A549 (cell line): Measurements from ENCODE around the gene CCDC60. TPM values are rescaled to one million over a fixed set of nuclear protein-coding genes. Genes with fewer than 3 reads are reported as not detected.

Source experiments
- ATAC-seq, 2 experiments: fragments of 200-7000 bp in 1 of 2; fragments of >200 bp in 1 of 2; cut with Nextera tagmentation in 1 of 2; cut with Tn5 transposase in 1 of 2; 3 replicates each; pipeline versions ENCODE4 v1.8.0 to v1.9.1; 2018 to 2020; ENCODE audit warnings: mild to moderate bottlenecking in 1 of 2, moderate library complexity in 1 of 2
- CTCF ChIA-PET: fragments of 300-600 bp; sonication (Branson Sonifier 250); formaldehyde crosslinking; extraction: SDS; loops from one replicate; lab custom pipeline; 2021; ENCODE audit warnings: antibody characterized with exemption, inconsistent platforms; lab: Yijun Ruan, JAX
- POLR2A ChIA-PET: fragments of 350-600 bp; formaldehyde crosslinking; extraction: SDS; loops from one replicate; lab custom pipeline; 2021; ENCODE audit warnings: antibody characterized with exemption, inconsistent platforms; lab: Yijun Ruan, JAX
- DNase-seq, 2 experiments: peaks; one replicate each; pipeline versions ENCODE4 v3.0.0 to v3.0.0-alpha.2; 2011 to 2016; ENCODE audit warnings: low read depth in 1 of 2, low spot score in 1 of 2
- FAIRE-seq: peaks from 2 replicates; lab custom pipeline; 2011; peaks lifted over from hg19 to GRCh38; lab: Jason Lieb, UNC
- H3K27ac ChIP-seq, 2 experiments: fragments of >200 bp; sonication (Bioruptor Twin); formaldehyde crosslinking; 3 replicates each; pipeline ENCODE4 v1.5.1; 2016 to 2017
- H3K4me1 ChIP-seq: fragments of >200 bp; sonication (Bioruptor Twin); formaldehyde crosslinking; 3 replicates; pipeline ENCODE4 v1.6.1; 2016
- H3K4me2 ChIP-seq: fragments of >200 bp; sonication (Bioruptor Twin); formaldehyde crosslinking; 3 replicates; pipeline ENCODE4 v1.6.1; 2016
- H3K4me3 ChIP-seq: fragments of >200 bp; sonication (Bioruptor Twin); formaldehyde crosslinking; 3 replicates; pipeline ENCODE4 v1.5.1; 2016
- H3K9me3 ChIP-seq: fragments of >200 bp; sonication (Bioruptor Twin); formaldehyde crosslinking; 3 replicates; pipeline ENCODE4 v1.6.1; 2016
- CEBPB ChIP-seq, 2 experiments: fragments of >200 bp in 1 of 2; sonication (Bioruptor Twin) in 1 of 2; formaldehyde crosslinking in 1 of 2; IDR thresholded peaks; 2 replicates each; pipeline ENCODE4 v1.6.1; 2012 to 2016
- CHD4 ChIP-seq: fragments of 200-600 bp; sonication (generic); IDR thresholded peaks from 2 replicates; pipeline ENCODE4 v1.6.1; 2016; ENCODE audit warnings: antibody characterized with exemption, mild to moderate bottlenecking, borderline replicate concordance
- CTCF ChIP-seq: fragments of >200 bp; sonication (Bioruptor Twin); formaldehyde crosslinking; IDR thresholded peaks from 3 replicates; pipeline ENCODE4 v1.5.1; 2016
- EHF ChIP-seq: fragments of 250-450 bp; sonication (Bioruptor Pico); IDR thresholded peaks from 2 replicates; pipeline ENCODE4 v1.5.0; 2020; ENCODE audit warnings: mild to moderate bottlenecking
- ELK1 ChIP-seq: fragments of 150-350 bp; IDR thresholded peaks from 2 replicates; pipeline ENCODE4 v1.6.1; 2014; ENCODE audit warnings: low read depth, mild to moderate bottlenecking, low read length
- ESRRA ChIP-seq: fragments of 150-350 bp; IDR thresholded peaks from 2 replicates; pipeline ENCODE4 v1.6.1; 2014; ENCODE audit warnings: mild to moderate bottlenecking, low read length, borderline replicate concordance
- FOSB ChIP-seq: fragments of 250-450 bp; sonication (Bioruptor Pico); IDR thresholded peaks from 2 replicates; pipeline ENCODE4 v1.5.0; 2020; ENCODE audit warnings: mild to moderate bottlenecking, moderate library complexity
- FOSL2 ChIP-seq, 2 experiments: fragments of 450-650 bp in 1 of 2; fragments of >200 bp in 1 of 2; sonication (Bioruptor Twin) in 1 of 2; formaldehyde crosslinking; IDR thresholded peaks; 2 replicates each; pipeline versions ENCODE4 v1.5.0 to v1.6.1; 2016 to 2020; ENCODE audit warnings: mild to moderate bottlenecking in 1 of 2, moderate library complexity in 1 of 2
- FOXS1 ChIP-seq: fragments of 250-450 bp; sonication (Bioruptor Pico); IDR thresholded peaks from 2 replicates; pipeline ENCODE4 v1.5.0; 2020; ENCODE audit warnings: mild to moderate bottlenecking, moderate library complexity
- GATA3 ChIP-seq: IDR thresholded peaks from 2 replicates; pipeline ENCODE4 v1.6.1; 2012; ENCODE audit warnings: borderline replicate concordance
- HMGXB4 ChIP-seq: fragments of 250-450 bp; sonication (Bioruptor Pico); IDR thresholded peaks from 2 replicates; pipeline ENCODE4 v1.5.0; 2021; ENCODE audit warnings: mild to moderate bottlenecking, moderate library complexity, borderline replicate concordance
- JUN ChIP-seq, 2 experiments: fragments of >200 bp; sonication (Bioruptor Twin); formaldehyde crosslinking; IDR thresholded peaks; 2 replicates in 1 of 2; 3 replicates in 1 of 2; pipeline ENCODE4 v1.6.1; 2016 to 2017
- MAZ ChIP-seq: fragments of 150-350 bp; IDR thresholded peaks from 2 replicates; pipeline ENCODE4 v1.6.1; 2014; ENCODE audit warnings: antibody characterized with exemption, low read depth, low read length, borderline replicate concordance
- NPAS2 ChIP-seq: fragments of 250-450 bp; sonication (Bioruptor Pico); IDR thresholded peaks from 2 replicates; pipeline ENCODE4 v1.8.0; 2022; ENCODE audit warnings: mild to moderate bottlenecking, moderate library complexity, borderline replicate concordance
- RAD21 ChIP-seq, 2 experiments: fragments of >200 bp in 1 of 2; sonication (Bioruptor Twin) in 1 of 2; formaldehyde crosslinking in 1 of 2; IDR thresholded peaks in 1 of 2; conservative IDR thresholded peaks in 1 of 2; 2 replicates in 1 of 2; 3 replicates in 1 of 2; pipeline ENCODE4 v1.6.1; 2012 to 2018; ENCODE audit warnings: inconsistent platforms in 1 of 2
- RARB ChIP-seq: fragments of 250-450 bp; sonication (Bioruptor Pico); IDR thresholded peaks from 2 replicates; pipeline ENCODE4 v1.8.0; 2021; ENCODE audit warnings: mild to moderate bottlenecking, moderate library complexity
- TP53 ChIP-seq: fragments of 250-450 bp; sonication (Bioruptor Pico); IDR thresholded peaks from 2 replicates; pipeline ENCODE4 v1.5.0; 2021; ENCODE audit warnings: mild to moderate bottlenecking, moderate library complexity
- USF2 ChIP-seq: fragments of 450-650 bp; IDR thresholded peaks from 2 replicates; pipeline ENCODE4 v1.6.1; 2014; ENCODE audit warnings: antibody characterized with exemption
- ZC3H11A ChIP-seq: fragments of 450-650 bp; IDR thresholded peaks from 2 replicates; pipeline ENCODE4 v1.6.1; 2014; ENCODE audit warnings: antibody characterized with exemption, mild to moderate bottlenecking
- ZNF302 ChIP-seq: fragments of 250-450 bp; sonication (Bioruptor Pico); IDR thresholded peaks from 2 replicates; pipeline ENCODE4 v1.9.0; 2021; ENCODE audit warnings: inconsistent platforms, mild to moderate bottlenecking, moderate library complexity
- WGBS: methylation state at CpG from one replicate; pipeline ENCODE4 v1.1.6; 2017; ENCODE audit errors: missing lambda C conversion rate; 5-methylcytosine and 5-hydroxymethylcytosine counted together
- polyA plus RNA-seq, 4 experiments: library from polyadenylated mRNA; depleted of rRNA in 3 of 4; stranded (reverse); fragments of >200 nt; fragmentation: RNase III in 1 of 4; extraction: RNeasy Plus Mini Kit Qiagen cat#74134 plus additional on column Dnase treatment in 1 of 4; gene quantifications; 2 replicates in 3 of 4; 3 replicates in 1 of 4; pipeline ENCODE4 v1.2.3, GENCODE V29; 2011 to 2017

CCDC60 gene
- polyA plus RNA-seq, 2 of the 4 experiments (the other 2 are of a cell fraction): 0.09 TPM; not detected in 1

GRCh38 chr12:119325813-119326212, 8.7 kb upstream of the CCDC60 start (continued):
- TF ChIP-seq RARB: no peak

- DNase-seq: no peak
- no peaks in the 10 kb centered on the region for H3K4me1 ChIP-seq
- no peaks in the 10 kb centered on the region for H3K9me3 ChIP-seq
- H3K4me3 ChIP-seq: no peak overlapping the region
- H3K27ac ChIP-seq: no peak overlapping the region
- TF ChIP-seq FOXS1 (no peak), ESRRA (no peak), HMGXB4 (no peak), ELK1 (no peak), FOSB (CRISPR knock-in tag) (no peak), JUN (IDR thresholded peaks at IDR 0.05) (no peak), CTCF (no peak), FOSL2 (IDR thresholded peaks at IDR 0.05) (no peak), FOSL2 (CRISPR knock-in tag; IDR thresholded peaks at IDR 0.05) (no peak), CEBPB (IDR thresholded peaks at IDR 0.05) (no peak), CHD4 (no peak), NPAS2 (no peak), EHF (CRISPR knock-in tag) (no peak), ZC3H11A (no peak), TP53 (CRISPR knock-in tag) (no peak)
- TF ChIP-seq, all 56 proteins: peak for 0
- ChIA-PET POLR2A (no interaction called here), CTCF (interaction anchor here (0.6 to 1.2 kb wide), 2 partner anchors 12 to 211 kb away, joined by 3 read pairs; no protein-coding TSS in a partner anchor)
- FAIRE-seq (no peak), ATAC-seq (no peak)
- H3K4me2 ChIP-seq: no peak overlapping the region
Measured at GRCh38 chr12:119326341-119326740, 8.2 kb upstream of the CCDC60 start.

GRCh38 chr12:119327471-119327870, 7.1 kb upstream of the CCDC60 start:
- Histone ChIP-seq H3K4me1 (no peaks in the 10 kb centered on the region), H3K9me3 (no peaks in the 10 kb centered on the region), H3K4me3 (no peak overlapping the region), H3K27ac (no peak overlapping the region), H3K4me2 (no peak overlapping the region)
- FAIRE-seq (no peak), DNase-seq (no peak), ATAC-seq (no peak)
- POLR2A ChIA-PET: no interaction called here
- CTCF ChIA-PET: interaction anchor here (0.6 to 1.2 kb wide), 3 partner anchors 143 to 433 kb away, joined by 3 read pairs; no protein-coding TSS in a partner anchor
- TF ChIP-seq ZNF302: no peak
- TF ChIP-seq MAZ: no peak
- 2% methylated on average over 6 of the region's 6 CpGs for WGBS

GRCh38 chr12:119328111-119328510, 6.4 kb upstream of the CCDC60 start:
- no peak for TF ChIP-seq GATA3
- TF ChIP-seq USF2: no peak
- peak in 1 of 2 experiments; percentile 36; a peak in 2 of 5 replicates for TF ChIP-seq RAD21 (conservative IDR thresholded peaks at IDR 0.05 in 1 of 2, IDR thresholded peaks at IDR 0.05 in 1 of 2)
- TF ChIP-seq, all 56 proteins: peak for 1
- ATAC-seq (peak in 1 of 2 experiments; percentile 91; a peak in 4 of 6 replicates), FAIRE-seq (no peak), DNase-seq (peak; percentile 12 to 43)
- CTCF ChIA-PET: interaction anchor here (0.6 to 1.1 kb wide), 2 partner anchors 144 to 433 kb away, joined by 3 read pairs; no protein-coding TSS in a partner anchor
- no peaks in the 10 kb centered on the region for H3K9me3 ChIP-seq
- no peaks in the 10 kb centered on the region for H3K4me1 ChIP-seq
- no peak overlapping the region for H3K4me2 ChIP-seq
- POLR2A ChIA-PET: no interaction called here
- H3K27ac ChIP-seq: no peak overlapping the region
- no peak overlapping the region for H3K4me3 ChIP-seq
- WGBS: 2% methylated on average over 3 of the region's 3 CpGs
